ENCODE data around the gene FOLR2.
"Not testable (repeated sequence)": the region's sequence is repeated elsewhere in the genome, so short reads cannot be mapped to it uniquely, and the experiment has no call there.

The FOLR2 gene

GRCh38 chr11:72190631-72191071, 25.9 kb upstream of the FOLR2 start:
- H3K4me3 ChIP-seq (ENCODE audit: low read depth in 1 of 2, low read length in 1 of 2), result no peak overlapping the region
- no peak overlapping the region for H3K27ac ChIP-seq
- no peaks in the 10 kb centered on the region for H3K4me1 ChIP-seq (ENCODE audit: control insufficient read depth in 1 of 2, insufficient read depth in 1 of 2, low read depth in 1 of 2, low read length in 1 of 2)
- no peak for TF ChIP-seq CTCF (IDR thresholded peaks at IDR 0.05)
- no peaks in the 10 kb centered on the region for H3K36me3 ChIP-seq
- H3K9me3 ChIP-seq, result no peaks in the 10 kb centered on the region
- no peaks in the 10 kb centered on the region for H3K27me3 ChIP-seq

- Histone ChIP-seq H3K4me3 (ENCODE audit: low read depth in 1 of 2, low read length in 1 of 2) (no peak within 1 kb of the TSS), H3K4me1 (ENCODE audit: control insufficient read depth in 1 of 2, insufficient read depth in 1 of 2, low read depth in 1 of 2, low read length in 1 of 2) (no peaks in the 10 kb centered on the region), H3K9me3 (no peaks in the 10 kb centered on the region), H3K27ac (no peak within 1 kb of the TSS), H3K27me3 (no peaks in the 10 kb centered on the region), H3K36me3 (no peaks in the 10 kb centered on the region)
- TF ChIP-seq CTCF (IDR thresholded peaks at IDR 0.05), result no peak
Measured at GRCh38 chr11:72191961-72192381, 24.6 kb upstream of the FOLR2 start, which contains the start of gene FOLR1. FOLR1 (plus strand) TSS chr11:72192140; CDS start chr11:72192174, 34 bp downstream.

GRCh38 chr11:72195518-72196270, 20.9 kb upstream of the FOLR2 start:
- no peaks in the 10 kb centered on the region for H3K36me3 ChIP-seq
- H3K9me3 ChIP-seq, result no peaks in the 10 kb centered on the region
- no peak for TF ChIP-seq CTCF (IDR thresholded peaks at IDR 0.05)
- H3K4me3 ChIP-seq (ENCODE audit: low read depth in 1 of 2, low read length in 1 of 2), result no peak overlapping the region
- H3K27me3 ChIP-seq, result no peaks in the 10 kb centered on the region
- no peak overlapping the region for H3K27ac ChIP-seq
- H3K4me1 ChIP-seq (ENCODE audit: control insufficient read depth in 1 of 2, insufficient read depth in 1 of 2, low read depth in 1 of 2, low read length in 1 of 2), result no peaks in the 10 kb centered on the region

GRCh38 chr11:72201445-72201844, 15.1 kb upstream of the FOLR2 start:
- H3K36me3 ChIP-seq; H3K9me3 ChIP-seq; H3K4me1 ChIP-seq (ENCODE audit: control insufficient read depth in 1 of 2, insufficient read depth in 1 of 2, low read depth in 1 of 2, low read length in 1 of 2); H3K27me3 ChIP-seq; H3K4me3 ChIP-seq (ENCODE audit: low read depth in 1 of 2, low read length in 1 of 2); H3K27ac ChIP-seq: not testable (repeated sequence)

- no peak for TF ChIP-seq CTCF (IDR thresholded peaks at IDR 0.05)
- H3K4me1 ChIP-seq (ENCODE audit: control insufficient read depth in 1 of 2, insufficient read depth in 1 of 2, low read depth in 1 of 2, low read length in 1 of 2), result no peaks in the 10 kb centered on the region
- H3K36me3 ChIP-seq, result no peaks in the 10 kb centered on the region
- H3K4me3 ChIP-seq (ENCODE audit: low read depth in 1 of 2, low read length in 1 of 2), result no peak overlapping the region
- no peaks in the 10 kb centered on the region for H3K27me3 ChIP-seq
- no peaks in the 10 kb centered on the region for H3K9me3 ChIP-seq
- no peak overlapping the region for H3K27ac ChIP-seq
Measured at GRCh38 chr11:72202571-72202970, 14.0 kb upstream of the FOLR2 start.

- no peaks in the 10 kb centered on the region for H3K27me3 ChIP-seq
- H3K36me3 ChIP-seq, result no peaks in the 10 kb centered on the region
- no peak for TF ChIP-seq CTCF (IDR thresholded peaks at IDR 0.05)
- no peak overlapping the region for H3K4me3 ChIP-seq (ENCODE audit: low read depth in 1 of 2, low read length in 1 of 2)
- no peaks in the 10 kb centered on the region for H3K4me1 ChIP-seq (ENCODE audit: control insufficient read depth in 1 of 2, insufficient read depth in 1 of 2, low read depth in 1 of 2, low read length in 1 of 2)
- H3K9me3 ChIP-seq, result no peaks in the 10 kb centered on the region
- no peak overlapping the region for H3K27ac ChIP-seq
Measured at GRCh38 chr11:72203163-72203562, 13.4 kb upstream of the FOLR2 start.

Measured in neutrophil (primary cell).